BLaER1 treated with 17β-estradiol and CSF1 and Interleukin-3, amounts not matched to agents 10 nM and 100 nM (cell line): ENCODE measurements around the gene ZBTB34.

ENCODE experiments used
- H3K27ac ChIP-seq, 11 experiments: shearing (Covaris generic); formaldehyde crosslinking; 2 replicates each; pipeline ENCODE4 v1.8.1; 2022
- H3K27me3 ChIP-seq, 11 experiments: shearing (Covaris generic); formaldehyde crosslinking; 2 replicates each; pipeline ENCODE4 v1.8.1; 2022
- H3K36me3 ChIP-seq, 11 experiments: shearing (Covaris generic); formaldehyde crosslinking; 2 replicates each; pipeline ENCODE4 v1.8.1; 2022
- H3K4me1 ChIP-seq, 10 experiments: shearing (Covaris generic); formaldehyde crosslinking; 2 replicates each; pipeline ENCODE4 v1.8.1; 2022
- H3K4me2 ChIP-seq, 11 experiments: shearing (Covaris generic); formaldehyde crosslinking; 2 replicates each; pipeline ENCODE4 v1.8.1; 2022
- H3K4me3 ChIP-seq, 10 experiments: shearing (Covaris generic); formaldehyde crosslinking; 2 replicates each; pipeline ENCODE4 v1.8.1; 2022
- H3K9ac ChIP-seq, 11 experiments: shearing (Covaris generic); formaldehyde crosslinking; 2 replicates each; pipeline ENCODE4 v1.8.1; 2022
- H3K9me3 ChIP-seq, 11 experiments: shearing (Covaris generic); formaldehyde crosslinking; replicated peaks in 1 of 11; 2 replicates each; pipeline ENCODE4 v1.8.1; 2022
- H4K20me1 ChIP-seq, 11 experiments: shearing (Covaris generic); formaldehyde crosslinking; 2 replicates each; pipeline ENCODE4 v1.8.1; 2022
- Cebpa-rat ChIP-seq, 11 experiments: shearing (Covaris generic); IDR thresholded peaks; 2 replicates each; pipeline ENCODE4 v1.8.1; 2022

The ZBTB34 gene

GRCh38 chr9:126852086-126852688 lies 8.3 kb upstream of the ZBTB34 start:
- Histone ChIP-seq H3K4me2 (no peak overlapping the region), H3K27ac (no peak overlapping the region)

GRCh38 chr9:126853667-126854066 lies 6.8 kb upstream of the ZBTB34 start:
- H3K4me2 ChIP-seq, result no peak overlapping the region
- no peak overlapping the region for H3K27ac ChIP-seq
- no peaks in the 10 kb centered on the region for H3K36me3 ChIP-seq
- no peak for TF ChIP-seq Cebpa-rat (IDR thresholded peaks at IDR 0.05)
- H4K20me1 ChIP-seq, result no peaks in the 10 kb centered on the region; a peak in 1 of 22 replicates
- no peaks in the 10 kb centered on the region for H3K9me3 ChIP-seq
- no peaks in the 10 kb centered on the region for H3K27me3 ChIP-seq
- no peak overlapping the region for H3K9ac ChIP-seq
- peaks cover 0 to 7% (median 0%) of the 10 kb centered on the region in 10 experiments; a peak in 1 of 20 replicates for H3K4me1 ChIP-seq
- H3K4me3 ChIP-seq, result no peak overlapping the region

More at GRCh38 chr9:126852086-126852688, 8.3 kb upstream of the ZBTB34 start:
- Histone ChIP-seq H3K4me1 (peaks cover 0 to 7% (median 0%) of the 10 kb centered on the region in 10 experiments; a peak in 1 of 20 replicates), H3K9me3 (no peaks in the 10 kb centered on the region), H3K9ac (no peak overlapping the region), H3K27me3 (no peaks in the 10 kb centered on the region), H3K36me3 (no peaks in the 10 kb centered on the region), H3K4me3 (no peak overlapping the region), H4K20me1 (no peaks in the 10 kb centered on the region; a peak in 1 of 22 replicates)
- TF ChIP-seq Cebpa-rat (IDR thresholded peaks at IDR 0.05), result no peak

DNA sequence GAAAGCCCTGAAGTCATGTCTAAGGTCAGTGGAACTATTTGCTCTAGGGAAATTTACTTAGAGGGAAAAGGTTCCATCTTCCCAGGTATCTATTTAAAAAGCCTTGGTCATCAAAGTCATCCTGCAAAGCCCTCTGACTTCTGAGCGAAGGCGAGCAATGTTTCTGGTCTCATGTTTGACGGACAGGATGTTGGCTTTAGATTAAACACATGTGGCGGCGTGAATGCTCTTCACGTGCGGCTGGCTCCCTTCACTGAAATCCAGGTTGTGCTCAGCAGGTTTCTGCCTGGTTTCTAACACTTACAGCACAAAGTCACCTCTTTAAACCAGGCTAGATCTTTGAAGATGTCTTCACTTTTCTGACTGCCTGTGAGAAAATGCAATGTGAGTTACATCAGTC lies 5.7 kb upstream of the ZBTB34 start:
- no peaks in the 10 kb centered on the region; a peak in 1 of 22 replicates for H4K20me1 ChIP-seq
- no peaks in the 10 kb centered on the region for H3K27me3 ChIP-seq
- TF ChIP-seq Cebpa-rat (IDR thresholded peaks at IDR 0.05), result no peak
- H3K9ac ChIP-seq, result no peak overlapping the region
- no peaks in the 10 kb centered on the region for H3K9me3 ChIP-seq
- H3K4me3 ChIP-seq, result no peak overlapping the region
- peaks cover 0 to 12% (median 6%) of the 10 kb centered on the region in 10 experiments; a peak in 16 of 20 replicates for H3K4me1 ChIP-seq
- H3K4me2 ChIP-seq, result no peak overlapping the region
- no peak overlapping the region for H3K27ac ChIP-seq
- H3K36me3 ChIP-seq, result no peaks in the 10 kb centered on the region

- Histone ChIP-seq H3K36me3 (no peaks in the 10 kb centered on the region), H3K4me2 (no peak overlapping the region), H3K9me3 (no peaks in the 10 kb centered on the region), H3K27ac (no peak overlapping the region), H3K4me3 (no peak overlapping the region), H4K20me1 (peaks cover 0 to 5% (median 0%) of the 10 kb centered on the region in 11 experiments; a peak in 4 of 22 replicates), H3K27me3 (no peaks in the 10 kb centered on the region), H3K4me1 (peaks cover 1 to 12% (median 10%) of the 10 kb centered on the region in 10 experiments), H3K9ac (no peak overlapping the region)
- TF ChIP-seq Cebpa-rat (IDR thresholded peaks at IDR 0.05), result no peak
These were observed 4.0 kb upstream of the ZBTB34 start for GRCh38 chr9:126856326-126856877.

DNA sequence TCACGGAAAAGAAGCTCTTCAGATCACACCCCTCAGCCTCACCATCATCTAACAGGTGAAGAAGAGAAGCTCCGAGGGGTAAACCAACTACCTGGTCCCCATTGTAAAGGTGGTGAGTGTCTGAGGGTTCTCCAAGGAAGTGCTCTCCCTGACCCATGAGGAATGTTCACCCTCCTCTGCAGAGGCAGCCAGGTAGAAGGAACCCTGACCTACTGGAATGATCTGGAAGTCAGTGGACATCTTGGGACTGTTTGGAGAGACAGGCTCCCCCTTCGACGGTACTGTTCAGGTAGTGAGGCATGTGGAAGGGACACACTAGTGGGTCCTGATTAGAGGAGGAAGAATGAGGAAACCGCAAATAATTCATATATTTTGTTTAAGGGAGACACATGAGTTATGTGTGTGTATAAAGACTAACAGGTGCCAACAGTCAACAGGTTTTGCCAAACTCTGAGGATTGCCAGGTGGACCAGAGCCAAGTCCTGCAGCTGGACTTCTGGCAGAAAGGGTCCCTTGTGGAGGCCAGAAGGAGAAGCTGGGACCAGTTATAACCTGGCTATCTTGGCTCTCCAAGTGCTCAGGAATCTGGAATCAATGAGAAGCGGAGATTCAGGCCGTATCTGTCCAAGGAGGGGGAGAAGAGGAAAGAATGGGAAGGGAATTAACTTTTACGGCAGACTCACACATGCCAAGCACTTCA lies 3.0 kb upstream of the ZBTB34 start:
- Histone ChIP-seq H3K9ac (no peak overlapping the region), H4K20me1 (peaks cover 0 to 14% (median 4%) of the 10 kb centered on the region in 11 experiments; a peak in 10 of 22 replicates), H3K9me3 (no peaks in the 10 kb centered on the region), H3K4me2 (no peak overlapping the region), H3K36me3 (no peaks in the 10 kb centered on the region), H3K27ac (no peak overlapping the region), H3K4me1 (peaks cover 11 to 21% (median 18%) of the 10 kb centered on the region in 10 experiments), H3K27me3 (no peaks in the 10 kb centered on the region), H3K4me3 (no peak overlapping the region)
- TF ChIP-seq Cebpa-rat (IDR thresholded peaks at IDR 0.05), result no peak

DNA sequence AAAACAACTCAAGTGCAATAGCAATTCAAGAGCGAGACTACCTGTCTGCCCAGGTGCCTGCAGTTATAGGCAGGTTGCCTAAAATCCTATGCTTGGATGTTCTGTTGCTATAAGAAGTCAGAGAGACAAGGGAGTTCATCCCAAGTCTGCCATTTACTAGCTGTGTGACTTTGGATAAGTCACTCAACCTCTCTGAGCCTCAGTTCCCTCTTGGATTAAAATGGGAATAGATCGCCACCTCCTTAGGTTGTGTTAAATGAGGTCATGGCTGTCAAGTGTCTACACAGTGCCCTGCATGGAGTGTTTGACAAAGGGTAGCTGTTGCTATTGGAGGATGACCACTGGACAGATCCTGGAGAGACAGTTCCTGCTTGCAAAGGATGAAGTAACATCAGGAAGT lies 1.3 kb upstream of the ZBTB34 start:
- Histone ChIP-seq H3K27me3 (no peaks in the 10 kb centered on the region), H3K9ac (no peak overlapping the region), H3K27ac (no peak overlapping the region), H3K9me3 (no peaks in the 10 kb centered on the region), H3K4me1 (peaks cover 24 to 38% (median 32%) of the 10 kb centered on the region in 10 experiments), H4K20me1 (peaks cover 0 to 31% (median 17%) of the 10 kb centered on the region in 11 experiments; a peak in 15 of 22 replicates), H3K4me2 (peak overlapping the region in 8 of 11 experiments; percentile 69 to 86 (median 78); a peak in 12 of 22 replicates), H3K36me3 (peaks cover 6 to 11% (median 10%) of the 10 kb centered on the region in 11 experiments; a peak in 19 of 22 replicates), H3K4me3 (no peak overlapping the region)
- no peak for TF ChIP-seq Cebpa-rat (IDR thresholded peaks at IDR 0.05)

DNA sequence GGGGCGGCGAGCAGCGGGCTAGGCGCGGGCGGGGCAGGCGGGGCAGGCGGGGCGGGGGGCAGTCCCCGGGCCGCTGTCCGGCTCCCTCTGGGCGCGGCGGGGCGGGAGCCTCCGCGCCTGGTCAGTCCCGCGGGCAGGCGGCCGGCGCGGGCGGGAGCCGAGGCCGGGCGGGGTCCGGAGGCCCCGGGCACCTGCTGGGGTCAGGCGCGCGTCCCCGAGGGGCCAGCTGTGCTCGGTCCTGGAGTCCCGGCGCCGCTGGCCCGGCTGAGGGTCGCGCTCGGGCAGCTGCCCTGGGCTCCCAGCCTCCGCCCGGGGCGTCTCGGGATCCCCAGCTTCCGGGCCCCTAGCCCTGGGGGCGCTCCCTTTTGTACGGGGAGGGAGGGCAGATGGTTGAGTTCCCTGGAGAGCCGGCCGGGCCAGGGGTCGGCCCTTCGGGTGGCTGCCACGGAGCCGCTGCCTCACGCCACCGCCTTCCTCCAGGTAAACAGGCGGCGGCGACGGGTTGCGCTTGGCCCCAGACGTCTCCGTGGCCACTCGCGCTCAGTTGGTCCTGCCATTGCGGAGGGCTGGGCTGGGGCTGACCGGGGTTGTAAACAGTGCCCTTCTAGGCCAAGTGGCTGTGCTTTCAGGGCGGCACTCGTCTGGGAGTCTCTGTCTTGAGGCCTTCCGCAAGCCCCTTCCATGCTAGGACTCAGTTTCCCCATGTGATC lies 473 bp downstream of the ZBTB34 start:
- Histone ChIP-seq H3K27ac (peak overlapping the region; percentile 83 to 94 (median 88)), H3K9me3 (no peaks in the 10 kb centered on the region), H4K20me1 (peaks cover 12 to 49% (median 35%) of the 10 kb centered on the region in 11 experiments; a peak in 19 of 22 replicates), H3K27me3 (no peaks in the 10 kb centered on the region), H3K4me3 (peak overlapping the region; percentile 85 to 98 (median 97)), H3K9ac (peak overlapping the region; percentile 86 to 96 (median 92)), H3K4me1 (peaks cover 24 to 51% (median 36%) of the 10 kb centered on the region in 10 experiments), H3K4me2 (peak overlapping the region; percentile 84 to 98 (median 93)), H3K36me3 (peaks cover 24 to 29% (median 28%) of the 10 kb centered on the region in 11 experiments)
- TF ChIP-seq Cebpa-rat (IDR thresholded peaks at IDR 0.05), result no peak

DNA sequence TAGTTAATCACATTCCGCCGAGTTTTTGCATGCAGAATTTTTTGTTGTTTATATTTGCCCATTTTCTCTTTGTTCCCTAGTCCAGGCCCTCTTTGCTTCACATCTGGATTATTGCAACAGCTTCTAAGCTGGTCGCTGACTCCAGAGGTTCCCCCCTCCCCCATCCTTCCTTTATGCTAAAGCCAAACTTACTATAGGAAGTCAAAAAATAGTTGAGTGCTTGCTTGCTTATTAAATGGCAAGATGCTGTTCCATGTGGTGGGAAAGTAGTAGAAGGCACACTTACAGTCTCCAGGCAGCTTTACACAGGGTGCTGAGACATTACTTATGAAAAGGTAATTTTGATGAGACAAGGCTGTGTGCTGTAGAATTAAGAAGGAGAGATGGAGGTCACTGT lies 1.3 kb downstream of the ZBTB34 start:
- Histone ChIP-seq H3K4me3 (peak overlapping the region; percentile 85 to 98 (median 97)), H3K9me3 (no peaks in the 10 kb centered on the region), H3K9ac (peak overlapping the region; percentile 86 to 96 (median 92)), H3K27ac (peak overlapping the region; percentile 83 to 94 (median 88); a peak in 21 of 22 replicates), H3K36me3 (peaks cover 31 to 37% (median 36%) of the 10 kb centered on the region in 11 experiments), H3K27me3 (no peaks in the 10 kb centered on the region), H4K20me1 (peaks cover 12 to 57% (median 42%) of the 10 kb centered on the region in 11 experiments; a peak in 19 of 22 replicates), H3K4me1 (peaks cover 24 to 55% (median 36%) of the 10 kb centered on the region in 10 experiments), H3K4me2 (peak overlapping the region; percentile 84 to 98 (median 93))
- TF ChIP-seq Cebpa-rat (IDR thresholded peaks at IDR 0.05), result peak in 2 of 11 experiments; percentile 40 to 54; a peak in 3 of 22 replicates
